Inferior parietal cortex (tissue), 1 donor: ENCODE results near the gene PARD3B.

Experiments used
- DNase-seq: peaks from one replicate; pipeline ENCODE4 v3.0.0-alpha.2; 2016; ENCODE audit errors: extremely low spot score

Gene PARD3B, protein sequence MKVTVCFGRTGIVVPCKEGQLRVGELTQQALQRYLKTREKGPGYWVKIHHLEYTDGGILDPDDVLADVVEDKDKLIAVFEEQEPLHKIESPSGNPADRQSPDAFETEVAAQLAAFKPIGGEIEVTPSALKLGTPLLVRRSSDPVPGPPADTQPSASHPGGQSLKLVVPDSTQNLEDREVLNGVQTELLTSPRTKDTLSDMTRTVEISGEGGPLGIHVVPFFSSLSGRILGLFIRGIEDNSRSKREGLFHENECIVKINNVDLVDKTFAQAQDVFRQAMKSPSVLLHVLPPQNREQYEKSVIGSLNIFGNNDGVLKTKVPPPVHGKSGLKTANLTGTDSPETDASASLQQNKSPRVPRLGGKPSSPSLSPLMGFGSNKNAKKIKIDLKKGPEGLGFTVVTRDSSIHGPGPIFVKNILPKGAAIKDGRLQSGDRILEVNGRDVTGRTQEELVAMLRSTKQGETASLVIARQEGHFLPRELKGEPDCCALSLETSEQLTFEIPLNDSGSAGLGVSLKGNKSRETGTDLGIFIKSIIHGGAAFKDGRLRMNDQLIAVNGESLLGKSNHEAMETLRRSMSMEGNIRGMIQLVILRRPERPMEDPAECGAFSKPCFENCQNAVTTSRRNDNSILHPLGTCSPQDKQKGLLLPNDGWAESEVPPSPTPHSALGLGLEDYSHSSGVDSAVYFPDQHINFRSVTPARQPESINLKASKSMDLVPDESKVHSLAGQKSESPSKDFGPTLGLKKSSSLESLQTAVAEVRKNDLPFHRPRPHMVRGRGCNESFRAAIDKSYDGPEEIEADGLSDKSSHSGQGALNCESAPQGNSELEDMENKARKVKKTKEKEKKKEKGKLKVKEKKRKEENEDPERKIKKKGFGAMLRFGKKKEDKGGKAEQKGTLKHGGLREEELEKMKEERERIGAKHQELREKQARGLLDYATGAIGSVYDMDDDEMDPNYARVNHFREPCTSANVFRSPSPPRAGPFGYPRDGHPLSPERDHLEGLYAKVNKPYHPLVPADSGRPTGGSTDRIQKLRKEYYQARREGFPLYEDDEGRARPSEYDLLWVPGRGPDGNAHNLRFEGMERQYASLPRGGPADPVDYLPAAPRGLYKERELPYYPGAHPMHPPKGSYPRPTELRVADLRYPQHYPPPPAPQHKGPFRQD (N-terminal part only)

DNA sequence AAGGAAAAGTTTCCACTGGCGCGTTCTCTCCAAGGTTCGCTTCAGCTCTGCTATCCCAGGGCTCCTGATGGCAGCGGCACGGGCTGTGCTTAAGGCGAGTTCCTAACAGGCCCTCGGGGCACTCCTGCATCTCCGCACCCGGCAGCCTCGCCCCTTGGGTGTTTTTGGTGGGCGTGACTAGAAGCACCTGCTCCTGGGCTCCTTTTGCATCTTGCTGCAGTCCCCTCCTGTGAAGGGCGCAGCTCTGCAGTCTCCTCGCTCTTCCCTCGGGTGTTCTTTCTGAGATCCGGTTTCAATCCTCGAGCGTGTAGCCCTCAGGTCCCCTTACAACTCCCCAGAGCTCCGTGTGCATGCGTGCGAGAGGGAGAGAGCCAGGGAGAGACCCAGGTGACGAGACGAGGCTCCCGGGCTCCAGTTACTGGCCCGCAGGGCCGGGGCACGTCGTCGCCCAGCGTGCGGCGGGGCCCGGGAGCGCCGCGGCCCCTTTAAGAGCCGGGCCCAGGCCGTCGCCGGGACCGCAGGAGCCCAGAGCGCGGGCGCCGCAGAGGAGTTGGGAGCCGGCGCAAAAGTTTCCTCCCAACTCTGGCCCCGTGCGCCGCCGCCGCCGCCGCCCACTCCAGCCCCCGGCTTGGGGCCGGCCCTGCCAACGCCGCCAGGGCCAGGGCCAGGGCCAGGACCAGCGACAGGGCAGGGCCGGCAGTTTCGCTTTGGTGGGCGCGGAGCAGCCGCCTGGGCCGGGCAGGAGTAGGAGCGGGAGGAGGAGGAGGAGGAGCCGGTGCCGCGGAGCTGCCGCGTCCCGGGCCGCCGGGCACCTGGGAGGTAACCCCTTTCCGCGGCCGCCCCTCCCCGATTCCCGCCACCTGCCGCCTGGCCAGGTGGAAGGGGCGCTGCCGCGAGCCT is at the start of gene PARD3B:
PARD3B (plus strand) TSS at position 515 of the 900 bp plus-strand sequence. CDS start 525 bp downstream, outside the sequence.
- DNase-seq: no peak

DNA sequence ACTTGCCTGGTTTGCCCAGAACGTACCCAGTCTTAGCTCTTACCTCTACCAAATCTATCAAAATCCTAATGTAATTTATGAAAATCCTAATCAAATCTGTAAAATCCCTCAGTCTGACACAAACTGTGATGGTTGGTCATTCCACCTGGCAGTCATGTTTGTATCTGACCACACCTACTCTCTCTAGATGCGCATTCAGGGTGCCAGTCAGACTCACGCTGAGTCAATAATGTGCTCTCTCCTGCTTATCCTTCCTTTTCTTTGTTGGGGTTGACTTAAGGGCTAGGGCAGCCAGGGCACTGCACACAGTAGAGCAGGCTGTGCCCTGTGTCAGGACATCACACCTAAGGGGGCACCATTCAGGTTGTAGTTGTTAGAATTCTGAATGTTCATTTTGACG is 48.5 kb upstream of the PARD3B start:
- DNase-seq: no peak

DNA sequence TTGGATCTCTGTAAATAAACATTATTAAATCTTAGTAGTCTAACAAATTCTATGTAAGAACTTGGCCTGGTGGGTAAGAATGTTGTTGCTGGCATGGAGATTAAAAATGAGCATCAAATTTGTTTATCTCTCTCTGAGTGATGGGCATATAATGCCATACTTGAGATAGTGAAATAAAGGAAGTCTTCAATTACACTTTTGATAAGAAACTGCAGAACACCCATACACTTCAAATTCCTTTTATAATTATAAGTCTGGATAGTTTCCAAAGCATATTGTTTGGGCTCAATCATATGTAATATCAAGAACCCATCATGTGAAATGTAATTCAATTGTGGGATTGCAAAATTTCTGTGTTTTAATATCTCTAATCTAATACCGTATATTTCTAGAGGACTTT is 47.4 kb upstream of the PARD3B start:
- DNase-seq: no peak

DNA sequence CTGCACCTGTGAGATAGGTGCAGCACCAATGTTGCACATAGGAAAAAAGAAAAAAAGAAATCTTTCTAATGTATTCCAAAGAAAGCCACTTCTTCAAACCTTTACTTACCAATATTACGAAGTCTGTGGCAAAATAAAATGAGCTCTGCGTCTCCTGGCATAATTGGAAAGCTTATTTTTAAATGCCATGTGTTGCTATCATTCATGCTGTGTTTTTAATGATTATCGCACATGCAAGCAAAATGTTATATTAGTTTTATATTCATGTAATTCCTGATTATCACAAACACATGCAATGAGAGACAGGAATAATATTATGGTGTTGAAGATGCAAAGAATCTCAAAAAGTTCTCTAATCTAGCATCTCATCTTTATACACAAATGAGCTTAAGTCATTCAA is 47.0 kb upstream of the PARD3B start:
- no peak for DNase-seq

DNA sequence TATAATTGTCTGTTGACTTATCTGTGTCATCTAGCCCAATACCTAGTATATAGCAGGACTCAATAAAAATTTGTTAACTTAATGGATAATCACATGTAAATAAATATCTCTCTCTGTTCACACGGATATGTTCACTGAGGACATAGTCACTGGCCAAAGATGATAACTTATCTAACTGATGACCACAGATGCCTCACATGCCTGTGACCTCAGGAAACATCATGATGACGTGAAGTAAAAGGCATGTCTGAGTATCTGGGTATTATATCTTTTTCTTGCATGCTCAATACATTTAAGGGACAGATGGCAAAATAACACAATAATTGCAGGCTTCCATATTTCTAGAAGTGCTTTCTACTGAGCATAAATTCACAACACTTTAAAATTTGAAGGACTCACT is 41.4 kb upstream of the PARD3B start:
- DNase-seq: no peak

DNA sequence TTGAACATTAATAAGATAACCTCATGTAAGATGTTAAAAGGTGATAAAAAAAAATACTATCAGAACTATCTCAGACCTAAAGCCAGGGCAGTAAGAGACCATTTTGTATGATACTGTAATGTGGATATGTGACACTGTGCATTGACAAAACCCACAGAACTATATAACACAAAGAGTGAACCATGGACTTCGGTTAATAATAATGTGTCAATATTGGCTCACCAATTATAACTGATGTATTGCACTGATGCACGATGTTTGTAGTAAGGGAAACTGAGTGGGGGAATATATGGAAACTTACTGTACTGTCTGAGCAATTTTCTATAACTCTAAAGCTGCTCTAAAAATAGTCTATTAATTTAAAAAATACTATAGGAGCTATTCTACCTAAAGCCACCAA is 40.7 kb upstream of the PARD3B start:
- DNase-seq: no peak

DNA sequence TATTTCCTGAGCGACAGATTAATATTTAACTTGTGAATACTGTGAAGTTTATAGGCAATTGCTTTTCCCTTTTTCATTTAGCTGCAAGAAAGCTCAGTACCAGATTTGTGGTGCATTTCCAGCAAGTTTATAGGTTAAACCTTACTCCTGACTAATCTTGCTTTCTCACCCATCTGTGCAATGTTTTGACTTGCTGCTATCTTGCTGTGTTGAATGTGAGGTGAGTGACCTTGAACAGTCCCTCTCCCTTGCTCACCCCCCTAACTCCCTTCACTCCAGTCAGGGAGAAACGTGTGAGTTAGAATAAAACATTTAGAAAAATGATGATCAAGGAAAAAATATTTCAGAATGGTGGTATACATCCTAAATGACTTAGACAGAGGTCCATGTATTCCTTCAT is 39.8 kb upstream of the PARD3B start:
- DNase-seq: no peak

DNA sequence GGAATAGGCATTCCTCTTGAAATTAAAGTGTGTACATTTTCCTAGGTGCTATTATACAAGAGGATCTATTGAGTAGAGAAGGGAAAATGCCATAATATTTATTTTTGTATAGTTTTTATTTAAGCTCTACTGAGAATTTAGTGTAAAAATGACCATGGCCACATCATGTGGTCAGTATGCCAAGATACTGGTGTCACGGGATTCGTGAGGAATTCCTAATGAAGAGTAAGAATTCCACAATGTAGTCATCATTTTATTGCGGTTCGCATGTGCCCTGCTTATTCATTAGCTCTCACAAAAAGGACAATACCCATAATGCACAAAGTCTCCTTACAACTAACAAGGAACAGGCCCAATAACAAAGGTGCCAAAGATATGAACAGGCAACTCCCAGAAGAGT is 39.3 kb upstream of the PARD3B start:
- DNase-seq: no peak

DNA sequence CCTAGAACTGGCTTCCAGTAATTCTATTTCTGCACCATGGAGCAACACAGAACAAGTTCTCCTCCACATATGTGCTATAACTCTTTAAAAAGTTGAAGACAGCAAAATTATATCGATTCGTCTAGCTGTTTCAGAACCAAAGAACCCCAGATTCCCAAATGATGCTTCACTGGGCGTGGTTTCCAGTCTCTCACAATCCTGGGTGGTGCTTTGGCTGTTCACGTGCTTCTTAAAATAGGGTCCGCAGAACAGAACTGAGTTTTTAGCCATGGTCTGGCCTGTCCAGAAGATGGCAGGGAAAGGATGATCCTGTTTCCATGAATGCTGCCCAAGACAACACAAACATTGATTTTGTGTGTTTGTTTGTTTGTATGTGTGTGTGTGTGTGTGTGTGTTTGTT is 37.6 kb upstream of the PARD3B start:
- DNase-seq: no peak

DNA sequence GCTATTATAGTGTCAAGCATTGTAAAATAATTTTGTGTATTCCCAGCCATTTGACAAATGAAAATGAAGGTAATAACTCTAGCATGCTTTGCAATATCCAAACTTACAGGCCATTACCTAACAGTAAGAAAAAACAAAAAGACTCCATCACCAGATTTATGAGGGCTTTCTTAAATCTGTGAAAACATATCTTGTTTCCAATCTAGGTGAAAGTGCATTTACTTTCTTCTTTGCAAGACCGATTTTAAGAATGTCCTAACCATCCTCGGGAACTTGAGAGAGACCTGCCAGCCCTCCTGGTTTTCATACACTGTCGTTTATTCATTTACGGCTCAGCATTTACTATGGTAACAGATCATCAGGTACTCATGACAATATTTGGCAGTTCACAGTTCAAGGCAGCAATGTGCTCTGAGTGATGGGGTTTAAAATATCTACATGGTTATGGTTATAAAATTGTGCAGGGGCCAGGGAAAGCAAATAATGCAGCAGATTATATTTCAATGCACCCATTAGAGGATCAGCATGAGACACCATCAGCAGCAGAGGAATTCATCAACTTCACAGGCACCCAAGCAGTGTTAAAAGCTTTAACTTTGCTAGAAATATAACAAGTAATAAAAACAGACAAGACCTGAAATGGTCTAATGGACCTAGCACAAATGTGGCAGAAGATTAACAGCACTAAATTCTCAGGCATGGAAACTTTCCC is 34.4 kb upstream of the PARD3B start:
- DNase-seq: no peak

DNA sequence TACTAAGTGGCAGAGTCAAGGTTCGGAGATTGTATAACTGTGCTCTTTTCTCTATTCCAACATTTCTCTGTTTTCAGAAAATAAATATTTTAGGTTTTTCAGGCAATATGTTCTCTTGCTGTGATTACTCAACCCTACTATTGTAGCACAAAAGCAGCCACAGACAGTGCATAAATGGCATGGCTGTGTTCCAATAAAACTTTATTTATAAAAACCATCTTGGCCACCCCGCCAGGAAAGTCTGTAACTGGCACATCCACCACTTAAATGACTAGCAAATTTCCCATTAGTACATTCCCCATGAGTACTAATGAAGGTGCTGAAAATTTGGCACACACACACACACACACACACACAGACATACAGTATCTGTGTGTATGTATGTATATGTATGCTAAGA is 30.8 kb upstream of the PARD3B start:
- no peak for DNase-seq

DNA sequence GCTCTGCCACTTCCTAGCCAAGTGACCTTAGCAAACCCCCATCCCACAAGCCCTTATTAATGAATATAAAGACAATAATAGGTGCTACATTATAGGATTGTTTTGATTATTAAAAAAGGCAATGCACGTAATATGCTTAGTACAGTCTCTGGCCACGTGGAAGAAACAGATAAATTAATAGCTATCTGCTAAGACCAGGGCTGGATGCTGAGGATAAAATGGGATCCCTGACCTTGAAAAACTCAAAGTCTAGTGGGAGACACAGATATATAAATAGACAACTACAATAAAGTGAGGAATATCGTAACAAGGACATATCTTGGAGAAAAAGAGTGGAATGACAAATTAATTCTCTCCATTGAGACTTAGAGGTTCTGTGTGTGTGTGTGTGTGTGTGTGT is 29.9 kb upstream of the PARD3B start:
- no peak for DNase-seq

DNA sequence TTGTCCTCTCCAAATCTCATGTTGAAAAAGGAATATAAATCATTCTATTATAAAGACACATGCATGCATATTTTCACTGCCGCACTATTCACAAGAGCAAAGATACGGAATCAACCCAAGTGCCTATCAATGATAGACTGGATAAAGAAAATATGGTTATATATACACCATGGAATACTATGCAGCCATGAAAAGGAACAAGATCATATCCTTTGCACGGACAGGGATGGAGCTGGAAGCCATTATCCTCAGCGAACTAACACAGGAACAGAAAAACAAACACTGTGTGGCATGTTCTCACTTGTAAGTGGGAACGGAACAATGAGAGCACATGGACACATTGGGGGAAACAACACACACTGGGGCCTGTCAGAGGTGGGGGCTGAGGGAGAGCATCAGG is 28.1 kb upstream of the PARD3B start:
- DNase-seq: no peak

DNA sequence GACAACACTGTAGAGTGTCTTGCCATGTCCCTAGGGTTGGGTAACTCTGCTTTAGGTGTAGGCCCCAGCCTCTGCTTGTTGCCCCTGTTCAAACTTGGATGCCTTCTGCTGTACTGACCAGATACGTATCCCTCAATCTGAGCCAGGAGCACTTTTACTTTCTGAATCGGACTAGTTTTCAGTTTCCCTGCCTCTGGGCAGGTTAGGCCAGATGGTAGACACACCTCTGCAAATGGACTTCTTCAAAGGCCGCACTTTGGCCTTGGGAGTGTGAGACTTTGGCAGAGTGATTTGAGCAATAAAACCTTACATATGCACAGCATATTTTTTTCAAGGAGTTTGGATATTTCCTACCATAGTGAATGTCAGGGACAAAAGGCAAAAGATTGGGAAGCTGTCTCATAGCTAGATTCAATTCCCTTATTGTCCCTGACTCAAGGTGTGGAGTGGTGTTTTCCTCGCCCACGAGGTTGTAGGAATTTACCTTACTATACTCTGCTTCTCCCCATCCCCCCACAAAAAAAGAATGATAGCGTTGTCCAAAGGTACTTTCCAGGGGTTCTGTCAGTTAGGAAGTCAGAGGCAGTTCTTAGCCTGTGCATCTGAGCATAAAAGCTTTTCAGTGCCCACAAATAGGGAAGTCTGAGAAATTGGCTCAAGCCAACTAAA is 15.3 kb upstream of the PARD3B start:
- no peak for DNase-seq

DNA sequence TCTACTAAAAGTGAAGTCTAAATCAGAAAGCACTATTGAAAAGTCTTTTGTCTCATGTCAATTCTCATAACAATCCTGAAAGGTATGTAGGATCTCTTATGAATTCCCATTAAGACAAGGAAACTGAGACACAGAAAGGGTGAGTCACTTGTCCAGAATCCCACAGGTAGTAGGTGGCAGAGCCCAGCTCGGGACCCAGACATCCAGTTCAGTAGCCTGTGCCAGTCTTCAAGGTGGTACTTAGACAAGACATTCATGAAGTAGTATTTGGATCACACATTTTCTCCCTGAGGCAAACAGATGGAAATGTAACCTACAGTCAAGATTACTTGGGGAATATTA is 14.8 kb upstream of the PARD3B start:
- no peak for DNase-seq

DNA sequence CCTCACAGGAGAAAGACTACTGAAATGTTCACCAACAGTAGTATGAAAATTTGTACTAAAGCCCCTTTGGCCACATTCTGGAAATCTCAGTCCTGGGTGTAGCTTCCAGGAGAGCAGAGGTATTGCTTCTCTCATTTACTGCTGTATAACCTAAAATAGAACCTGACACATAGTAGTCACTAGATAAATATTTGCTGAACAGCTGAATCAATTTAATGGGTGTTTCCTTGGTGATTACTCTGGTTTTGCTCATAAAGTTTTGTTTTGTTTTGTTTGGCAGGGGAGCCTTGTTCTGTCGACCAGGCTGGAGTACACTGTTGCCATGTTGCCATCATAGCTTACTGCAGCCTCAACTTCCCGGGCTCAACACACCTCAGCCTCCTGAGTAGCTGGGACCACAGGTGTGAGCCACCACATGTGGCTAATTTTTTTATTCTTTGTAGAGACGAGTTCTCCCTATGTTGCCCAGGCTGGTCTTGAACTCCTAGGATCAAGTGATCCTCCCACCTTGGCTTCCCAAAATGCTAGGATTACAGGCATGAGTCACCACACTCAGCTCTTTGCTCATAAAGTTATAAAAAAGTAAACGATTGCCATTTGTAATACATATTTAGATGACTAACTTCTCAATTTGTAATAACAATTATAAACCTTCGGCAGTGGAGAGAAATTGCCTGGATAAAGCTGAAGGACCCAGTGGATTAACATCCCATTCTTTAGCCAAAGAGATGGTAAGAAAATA is 11.5 kb upstream of the PARD3B start:
- no peak for DNase-seq

DNA sequence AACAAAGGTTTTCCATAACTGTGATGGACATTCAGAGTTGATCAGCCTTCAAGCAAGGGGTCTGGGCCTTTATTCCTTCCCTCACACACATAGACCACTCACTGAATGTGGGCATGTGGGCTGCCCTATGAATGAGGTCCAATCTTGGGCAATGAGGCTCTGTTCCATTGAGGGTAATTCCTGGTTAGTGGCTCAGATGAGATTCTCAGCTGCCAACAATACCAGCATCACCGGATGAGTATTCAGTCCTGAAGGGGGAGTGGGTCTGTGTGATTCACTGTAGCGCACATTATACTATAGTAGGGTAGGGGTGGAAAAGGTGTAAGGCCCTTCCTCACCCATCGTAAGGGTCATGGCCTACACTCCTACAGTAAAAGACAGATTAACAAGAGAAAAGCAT is 9.9 kb upstream of the PARD3B start:
- DNase-seq: no peak

DNA sequence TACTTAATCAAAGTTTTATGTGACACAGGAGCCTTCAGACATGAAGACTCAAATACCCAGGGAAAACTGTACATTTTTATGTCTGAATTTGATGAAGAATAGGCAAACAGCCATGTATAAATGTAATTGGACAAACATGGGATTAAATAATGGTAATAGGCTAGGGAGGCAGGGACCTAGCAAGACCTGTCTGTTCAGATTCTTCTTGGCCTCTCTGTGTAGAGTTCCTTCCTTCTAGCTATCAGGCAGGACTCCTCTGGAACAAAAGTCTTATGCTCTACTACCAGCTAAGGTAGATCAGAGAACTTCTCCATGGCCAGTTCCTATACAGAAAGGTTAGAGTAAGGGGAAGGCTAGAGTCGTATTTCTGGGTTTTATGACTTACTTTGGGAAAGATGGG is 9.5 kb upstream of the PARD3B start:
- DNase-seq: no peak

DNA sequence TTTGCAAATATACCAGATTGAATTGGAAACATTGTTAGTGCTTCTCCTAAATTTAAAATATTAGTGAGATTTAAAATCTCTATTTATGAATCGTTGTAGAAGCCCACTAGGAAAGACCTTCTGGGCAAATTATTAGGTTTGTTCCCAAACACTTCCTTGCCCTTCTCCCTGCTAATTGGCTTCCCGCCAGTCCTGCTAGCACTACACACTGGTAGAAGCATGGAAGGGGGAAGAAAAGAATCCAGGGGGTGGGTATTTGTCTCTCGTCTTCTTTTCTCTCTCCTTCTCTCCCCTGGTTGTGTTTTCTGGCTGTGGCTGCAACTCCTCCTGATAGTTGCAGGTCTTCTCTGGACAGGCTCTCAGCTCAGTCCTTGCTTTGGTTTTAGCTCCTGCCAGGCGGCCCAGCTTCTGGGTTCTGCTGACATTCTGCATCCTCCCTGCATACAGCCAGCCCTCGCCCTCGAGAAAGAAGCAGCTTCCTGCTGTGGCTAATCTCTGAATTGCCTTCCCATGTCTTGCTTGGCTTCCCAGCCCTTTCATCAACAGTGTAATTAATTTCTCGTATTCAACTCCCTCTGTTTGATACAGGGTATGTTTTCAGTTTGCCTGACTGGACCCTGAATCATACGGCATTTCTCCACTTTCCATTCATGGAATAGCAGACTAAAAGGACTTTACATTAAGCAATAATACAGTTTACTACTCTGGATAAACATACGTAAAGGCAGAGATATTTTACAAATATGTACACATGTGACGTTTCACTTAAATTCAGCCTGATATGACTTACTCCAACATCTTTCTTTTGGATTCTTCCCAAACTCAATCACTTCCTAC is 6.9 kb upstream of the PARD3B start:
- no peak for DNase-seq
